SIG-M5 treated with dmso at 0.1 percent for 504 hours (cell line): ENCODE measurements around the gene CCDC197.

Experiments used
- DNase-seq: peaks from one replicate; lab custom pipeline; 2025; ENCODE audit not compliant: unreplicated experiment; lab: John Stamatoyannopoulos, UW

Gene CCDC197

DNA sequence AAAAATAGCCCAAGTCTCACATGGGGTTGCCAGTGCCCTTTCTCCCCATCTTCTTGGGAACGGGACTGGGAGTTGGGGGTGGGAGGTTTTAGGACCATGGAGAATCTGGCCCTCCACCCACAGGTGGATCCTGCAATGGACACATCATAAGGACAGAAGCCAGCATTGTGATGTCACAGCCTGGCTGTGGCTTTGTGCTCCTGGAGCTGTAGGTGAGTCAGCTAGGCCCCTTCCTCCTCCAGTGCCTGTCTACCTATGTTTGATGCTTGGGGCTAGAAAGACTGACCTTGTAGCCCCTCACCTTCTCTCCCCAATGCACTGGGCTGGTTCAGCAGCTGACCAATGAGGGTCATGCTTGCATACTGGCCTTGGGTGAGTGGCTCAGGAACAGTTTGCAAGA lies at the start of gene CCDC197:
CCDC197 (plus strand) TSS at position 220 of the 400 bp plus-strand sequence. CDS start 831 bp downstream, outside the sequence.
- DNase-seq: no peak

DNA sequence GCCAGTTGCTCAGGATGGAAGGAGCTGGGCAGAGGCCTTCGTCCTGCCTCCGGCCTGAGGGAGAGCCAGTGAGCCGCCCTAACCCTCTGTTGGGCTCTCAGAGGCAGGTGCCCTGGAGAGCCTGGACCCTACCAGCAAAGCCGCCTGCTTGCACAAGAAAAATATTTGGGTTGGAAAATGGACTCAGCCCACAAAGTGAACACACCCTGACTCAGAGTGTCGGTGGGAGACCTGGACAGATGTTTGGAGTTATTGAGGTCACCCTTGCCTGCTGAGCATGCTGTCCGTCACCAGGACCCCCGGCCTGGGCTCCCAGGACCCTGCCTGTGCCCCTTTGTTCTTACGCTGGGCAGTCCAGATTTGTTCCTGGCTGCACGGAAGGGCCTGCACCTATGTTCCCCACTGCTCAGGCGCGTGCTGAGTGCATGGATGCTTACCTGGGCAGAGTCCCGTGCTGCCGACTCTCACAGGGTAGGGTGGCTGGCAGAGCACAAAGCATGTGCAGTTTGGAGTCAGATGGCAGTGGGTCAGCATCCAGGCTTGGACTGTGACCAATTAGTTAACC lies 47.5 kb upstream of the CCDC197 start:
- no peak for DNase-seq

DNA sequence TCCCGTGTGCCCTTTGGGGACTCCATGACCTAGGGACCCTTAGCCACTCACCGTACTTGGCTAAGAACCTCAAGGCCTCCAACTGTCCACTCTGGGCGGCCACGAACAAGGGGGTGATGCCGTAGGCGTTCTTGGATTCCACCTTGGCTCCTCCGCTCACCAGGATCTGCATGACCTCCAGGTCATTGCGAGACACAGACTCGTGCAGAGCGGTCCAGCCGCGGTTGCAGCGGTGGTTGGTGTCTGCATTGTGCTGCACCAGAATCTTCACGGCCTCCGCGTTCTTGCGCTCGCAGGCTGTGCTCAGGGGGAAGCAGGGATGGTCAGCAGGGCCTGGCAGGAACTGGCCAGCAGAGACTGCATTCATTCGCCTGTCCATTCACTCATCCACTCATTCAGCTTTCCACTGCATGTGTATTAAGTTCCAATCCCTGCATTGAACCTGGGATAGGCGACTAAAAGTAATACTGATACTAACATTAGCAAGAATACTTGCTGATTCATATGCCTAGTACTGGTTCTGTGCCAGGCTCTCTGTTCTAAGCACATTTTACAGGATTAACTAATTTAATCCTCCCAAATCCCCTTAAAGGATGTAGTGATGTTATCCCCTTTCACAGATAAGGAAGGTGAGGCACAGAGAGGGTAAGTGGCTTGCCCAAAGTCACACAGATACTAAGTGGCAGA lies 46.0 kb upstream of the CCDC197 start:
- no peak for DNase-seq

DNA sequence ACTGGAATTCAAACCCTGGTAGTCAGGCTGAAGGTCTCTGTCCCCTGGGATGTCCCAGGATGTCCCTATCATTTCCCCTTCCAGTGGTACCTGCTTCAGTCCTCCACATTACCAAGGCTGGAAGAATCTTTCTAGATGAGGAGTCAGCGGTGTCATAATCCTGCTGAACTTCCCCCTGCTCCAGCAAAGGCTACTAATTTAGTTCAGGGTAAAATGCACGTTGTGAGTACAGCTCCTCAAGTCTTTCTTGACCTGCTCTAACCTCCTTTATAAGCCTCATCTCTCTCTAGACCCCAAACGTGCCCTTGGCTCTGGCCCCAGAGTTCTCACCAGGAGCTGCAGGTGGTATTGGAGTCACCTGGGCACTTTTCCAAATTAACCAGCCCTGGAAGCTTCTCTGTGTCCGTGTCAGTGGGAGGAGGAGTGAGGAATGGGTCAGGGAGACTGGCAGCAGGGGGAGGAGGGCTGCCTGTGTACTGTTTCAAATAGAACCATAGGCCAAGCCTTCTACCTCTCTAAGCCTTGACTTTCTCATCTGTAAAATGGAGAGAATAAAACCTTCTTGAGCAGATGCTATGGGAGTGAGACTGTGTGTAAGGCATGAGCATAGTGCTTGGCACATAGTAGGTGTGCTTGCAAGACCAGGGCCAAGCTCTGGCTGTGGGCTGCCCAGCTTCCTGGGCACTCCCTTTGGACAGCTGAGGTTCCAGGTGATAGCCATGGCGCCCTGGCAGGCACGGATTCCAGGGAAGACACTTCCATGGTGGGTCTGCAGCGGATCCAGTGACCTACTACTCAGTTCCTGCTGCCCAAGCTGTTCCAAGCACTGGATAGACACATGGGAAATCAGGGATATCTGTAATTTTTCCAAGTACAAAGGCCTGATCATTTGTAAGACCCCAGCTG lies 45.2 kb upstream of the CCDC197 start:
- DNase-seq: no peak

DNA sequence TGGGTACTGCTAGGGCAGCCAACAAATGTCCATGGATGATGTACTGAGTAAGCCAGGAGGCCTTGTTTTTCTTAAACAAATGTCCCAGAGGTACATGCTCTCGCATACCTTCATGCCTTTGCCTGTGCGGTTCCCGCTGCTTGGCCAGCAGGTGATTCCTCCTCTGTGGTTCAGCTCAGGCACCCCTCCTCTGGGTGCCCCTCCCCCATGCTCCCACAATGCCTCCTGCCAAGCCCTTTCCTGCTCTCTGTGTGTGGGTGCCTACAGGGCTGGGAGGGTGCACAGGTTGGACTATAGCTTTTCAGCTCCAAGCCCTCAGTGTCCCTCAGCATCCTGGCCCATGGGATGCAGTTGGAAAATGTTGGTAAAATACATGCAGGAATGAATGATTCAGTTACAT lies 44.3 kb upstream of the CCDC197 start:
- DNase-seq: no peak

DNA sequence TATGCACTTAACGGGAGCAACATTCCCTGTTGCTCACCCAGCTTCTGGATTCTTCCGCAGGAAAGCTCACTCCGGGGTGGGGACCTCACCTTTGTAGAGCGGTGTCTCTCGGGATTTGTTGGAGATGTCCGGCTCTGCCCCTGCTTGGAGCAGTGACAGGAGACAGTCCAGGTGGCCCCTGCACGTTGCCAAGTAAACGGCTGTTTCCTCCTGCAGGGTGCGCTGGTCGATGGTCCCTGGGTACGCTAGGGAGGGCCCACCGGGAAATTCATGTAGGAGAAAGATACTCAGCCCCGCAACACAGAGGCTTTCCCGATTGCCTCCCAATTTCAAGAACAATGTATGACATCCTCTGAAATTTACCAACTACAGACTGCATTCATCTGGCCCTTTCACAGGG lies 43.8 kb upstream of the CCDC197 start:
- no peak for DNase-seq

DNA sequence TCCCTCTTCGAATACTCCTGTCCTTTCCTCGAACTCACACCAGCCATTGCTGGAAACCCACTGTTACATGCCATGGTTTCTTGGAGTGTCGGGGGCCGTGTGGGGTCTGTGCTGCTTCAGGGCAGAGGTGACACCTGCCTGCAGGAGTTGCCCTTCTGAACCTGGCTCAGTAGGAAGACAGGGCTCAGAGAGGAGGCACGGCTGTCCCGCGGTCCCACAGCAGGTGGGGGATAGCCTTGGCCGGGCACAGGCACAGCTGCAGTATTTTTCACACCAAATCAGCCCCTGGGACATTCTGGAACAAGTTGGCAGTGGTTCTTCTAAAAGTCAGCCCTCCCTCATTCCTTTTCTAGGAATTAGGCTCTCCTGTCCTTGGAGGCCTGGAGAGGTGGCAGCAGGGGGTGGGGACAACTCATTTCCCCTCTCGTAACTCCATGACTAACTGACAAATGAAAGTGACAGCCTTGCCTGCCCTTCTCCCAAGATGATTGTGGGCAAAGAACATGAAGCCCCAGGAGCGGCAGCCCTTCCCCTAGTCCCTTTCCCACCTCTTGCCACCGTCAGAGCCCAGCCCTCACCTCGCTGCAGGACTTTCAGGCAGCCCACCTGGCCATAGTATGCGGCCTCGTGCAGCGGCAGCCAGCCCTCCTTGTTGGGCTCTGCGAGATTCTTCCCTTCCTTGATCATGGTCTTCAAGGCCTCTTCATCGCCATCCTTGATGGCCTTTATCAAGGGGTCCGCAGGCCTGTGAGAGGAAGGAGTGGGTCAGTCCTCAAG lies 43.2 kb upstream of the CCDC197 start:
- DNase-seq: peak; percentile 21

DNA sequence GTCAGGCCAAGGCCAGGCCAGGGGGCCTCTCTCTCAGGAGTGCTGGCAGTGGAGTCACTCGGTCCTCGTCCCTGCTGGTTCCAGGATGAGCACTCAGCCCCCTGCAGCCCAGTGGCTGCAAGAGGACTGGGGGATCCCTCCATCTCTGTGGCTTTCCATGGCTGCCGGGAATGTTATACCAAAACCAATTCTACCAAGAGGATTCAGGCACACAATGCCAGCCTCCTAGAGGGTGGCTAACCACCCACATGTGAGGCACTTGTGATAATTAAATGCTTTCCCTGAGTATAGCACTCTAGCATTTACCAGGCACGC lies 42.6 kb upstream of the CCDC197 start:
- DNase-seq: no peak

DNA sequence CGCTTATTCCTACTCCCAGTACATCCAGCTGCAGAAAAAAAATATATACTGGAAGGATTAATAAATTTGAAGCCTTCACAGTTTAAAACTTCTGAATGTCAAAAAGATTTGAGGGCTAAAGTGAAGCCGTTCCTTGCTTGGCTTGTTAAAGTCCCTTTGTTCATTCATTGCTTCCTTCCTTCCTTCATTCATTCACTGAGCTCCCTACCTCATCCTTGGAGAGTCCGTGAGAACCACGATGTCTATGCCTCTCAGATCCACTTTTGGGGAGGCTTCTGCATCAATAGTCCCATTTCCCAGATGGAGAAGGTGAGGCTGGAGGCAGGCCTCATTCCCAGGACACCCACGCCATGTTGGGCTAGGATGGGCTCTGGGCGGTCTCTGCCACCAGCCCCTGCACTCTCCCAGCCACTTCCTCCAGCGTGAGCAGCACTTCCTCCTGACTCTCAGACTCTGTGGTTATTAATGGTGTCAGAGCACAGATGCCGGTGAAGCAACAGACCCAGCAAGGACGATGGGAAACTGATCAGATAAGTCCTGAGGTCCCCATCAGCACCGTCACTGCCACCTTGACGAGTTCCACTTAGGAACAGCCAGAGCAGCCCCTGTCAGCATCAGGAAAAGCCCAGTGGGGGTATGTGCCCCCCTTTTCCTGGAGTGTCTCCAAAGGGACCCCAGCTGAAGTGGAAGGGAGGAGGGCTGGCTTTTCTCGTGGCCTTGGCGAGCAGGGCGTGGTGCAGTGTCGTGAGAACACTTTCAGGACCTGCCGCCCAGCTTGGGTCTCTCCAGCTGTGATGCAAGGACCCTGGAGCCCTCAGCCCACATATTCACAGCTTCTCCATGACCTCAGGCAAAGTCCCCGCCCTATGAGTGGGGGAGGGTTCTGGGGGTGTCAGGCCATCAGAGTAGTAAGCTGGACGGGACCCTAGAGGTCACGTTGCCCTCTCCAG lies 41.9 kb upstream of the CCDC197 start:
- DNase-seq: peak; percentile 93

DNA sequence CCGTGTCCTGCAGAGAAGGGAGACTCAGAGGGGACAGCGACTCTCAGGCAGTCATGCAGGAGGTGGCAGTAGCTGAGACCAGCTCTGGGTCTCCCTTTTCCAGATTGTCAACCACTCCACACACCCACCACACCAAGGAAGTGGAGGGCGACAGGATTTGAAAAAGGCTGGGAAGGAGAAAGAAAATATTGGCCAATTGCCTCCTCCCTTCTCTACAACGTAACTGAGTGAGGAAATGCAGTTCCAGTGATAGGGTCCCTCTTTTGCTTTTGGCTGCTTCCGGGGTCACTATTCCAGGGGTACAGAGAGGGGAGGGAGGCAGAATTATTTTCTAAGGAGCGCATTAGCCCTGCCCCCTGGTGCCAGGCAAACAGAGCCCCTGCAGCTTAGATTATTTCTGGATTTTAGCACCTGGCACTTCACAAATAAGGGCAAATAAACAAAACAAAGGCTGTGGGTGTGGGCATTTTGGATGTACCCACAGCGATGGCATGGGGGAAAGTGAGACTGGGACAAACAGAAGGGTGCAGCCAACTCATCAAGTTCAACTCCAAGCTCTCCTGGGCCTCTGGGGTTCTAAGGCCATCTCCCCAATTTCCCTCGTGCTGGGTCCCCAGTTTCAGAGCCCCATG lies 41.1 kb upstream of the CCDC197 start:
- peak; percentile 49 for DNase-seq

DNA sequence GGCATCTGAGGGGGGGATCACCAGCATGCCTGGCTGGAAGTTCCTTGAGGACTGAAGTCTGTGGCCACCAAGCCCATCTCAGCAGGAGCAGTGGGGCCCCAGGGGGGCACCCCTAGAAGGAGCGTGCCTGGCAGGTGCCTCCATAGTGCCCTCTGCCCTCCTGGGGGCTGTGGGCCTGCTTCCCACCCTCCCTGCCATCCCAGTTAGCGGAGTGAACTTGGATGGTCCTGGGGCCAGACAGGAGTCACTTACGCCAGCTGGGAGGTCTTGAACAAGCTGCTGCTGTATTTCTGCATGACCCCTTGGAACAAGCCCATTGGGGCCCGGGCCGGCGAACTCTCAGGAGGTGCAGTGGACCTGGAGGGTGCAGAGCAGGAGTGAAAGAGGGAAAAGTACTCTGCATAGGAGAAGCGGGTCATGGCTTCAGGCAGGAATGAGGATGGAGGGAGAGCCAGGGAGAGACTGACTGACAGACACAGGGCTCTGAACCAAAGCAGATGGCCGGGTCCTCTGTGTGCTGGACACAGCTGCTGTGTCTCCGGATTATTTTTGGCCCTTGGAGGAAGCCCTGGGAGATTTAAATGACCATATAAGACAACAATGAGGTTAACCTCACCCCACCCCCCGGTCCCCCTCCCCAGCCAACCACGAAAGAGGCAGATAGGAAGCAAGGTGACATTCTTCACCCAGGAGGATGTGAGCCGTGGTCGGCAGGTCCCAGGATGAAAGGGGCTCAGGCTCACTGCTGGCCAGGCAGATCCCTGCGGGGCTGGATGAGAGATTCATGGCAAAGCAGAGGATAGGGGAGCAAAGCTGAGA lies 40.4 kb upstream of the CCDC197 start:
- no peak for DNase-seq

DNA sequence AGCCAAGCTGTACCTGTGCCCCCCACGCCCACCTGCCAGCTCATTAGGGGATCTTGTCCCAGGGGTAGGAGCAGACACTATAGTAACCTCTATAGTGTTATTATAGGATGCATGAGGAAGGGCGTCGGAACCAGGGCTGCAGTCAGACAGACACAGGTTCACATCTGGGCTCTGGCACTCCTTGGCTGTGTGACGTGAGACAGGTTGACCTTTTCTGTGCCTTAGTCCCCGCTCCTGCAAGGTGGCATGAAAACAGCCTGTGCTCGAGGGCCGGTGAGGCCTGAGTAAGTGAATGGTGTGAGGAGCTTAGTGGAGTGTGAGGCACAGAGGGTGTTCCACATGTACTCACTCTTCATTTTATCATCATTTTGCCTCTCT lies 39.8 kb upstream of the CCDC197 start:
- no peak for DNase-seq

DNA sequence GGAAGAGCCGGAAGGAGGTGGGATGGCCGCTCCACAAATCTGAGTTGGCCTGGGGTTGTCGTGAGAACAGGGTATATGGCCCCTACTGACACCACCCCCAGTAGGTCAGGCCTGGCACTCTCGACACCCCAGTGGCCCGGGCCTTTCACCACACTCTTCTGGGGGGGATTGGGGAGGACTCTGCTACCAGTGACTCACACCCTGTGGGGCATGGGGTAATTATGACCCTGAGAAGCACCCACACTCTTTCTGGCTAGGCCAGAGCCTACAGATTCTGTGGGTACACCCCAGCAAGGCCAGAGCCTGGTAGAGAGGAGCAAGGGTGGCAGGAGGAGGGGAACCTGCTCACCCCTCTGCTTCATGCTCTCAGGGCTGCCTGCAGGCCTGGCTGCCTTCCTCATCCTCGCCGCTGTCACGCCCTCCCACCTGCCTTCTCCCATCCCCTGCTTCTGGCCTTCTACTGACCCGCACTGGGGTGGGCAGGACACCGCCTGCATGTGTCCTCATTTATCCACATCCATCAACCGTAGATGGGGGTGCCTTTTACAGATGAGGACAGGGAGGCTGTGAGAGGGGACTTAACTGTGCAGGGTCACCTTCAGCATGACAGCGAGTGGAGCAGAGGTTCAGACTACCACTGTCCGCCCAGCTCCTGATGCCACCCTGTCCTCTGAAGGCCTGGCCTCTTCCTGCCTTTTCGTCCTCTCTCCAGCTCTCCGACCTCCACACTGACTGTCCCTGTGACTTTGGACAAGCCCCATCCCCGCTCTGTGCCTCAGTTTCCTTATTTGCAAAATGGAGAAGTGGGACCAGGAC lies 39.1 kb upstream of the CCDC197 start:
- DNase-seq: no peak

DNA sequence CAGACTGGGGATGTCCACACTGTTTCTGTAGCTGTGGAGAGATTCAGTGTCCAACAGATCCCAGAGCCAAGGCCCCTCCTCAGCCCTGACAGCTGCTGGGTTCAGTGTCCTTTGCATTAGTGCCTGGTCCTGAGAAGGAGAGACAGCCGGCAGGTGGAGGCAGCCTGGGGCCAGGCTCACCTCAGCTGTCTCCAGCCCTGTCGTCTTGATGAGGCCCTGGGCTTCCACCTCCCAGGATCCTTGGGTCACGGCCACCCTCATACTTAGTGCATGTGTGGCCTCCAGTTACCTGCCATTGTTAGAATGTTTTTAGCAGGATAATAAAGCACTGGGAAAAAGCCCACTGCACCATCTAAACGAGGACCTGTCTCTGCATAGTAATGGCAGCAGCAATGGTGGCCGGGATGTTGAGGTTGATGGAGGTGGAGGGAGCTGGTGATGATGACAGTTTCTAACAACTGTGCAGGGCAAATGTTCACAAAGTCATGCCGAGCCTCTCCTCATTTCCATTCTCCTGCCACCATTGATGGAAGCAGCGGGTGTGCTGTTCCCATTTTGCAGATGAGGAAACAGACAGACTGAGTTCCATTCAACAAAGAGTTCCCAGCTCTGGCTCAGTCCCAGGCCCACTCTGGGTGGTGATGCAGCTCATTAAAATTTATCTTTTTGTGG lies 38.4 kb upstream of the CCDC197 start:
- no peak for DNase-seq

DNA sequence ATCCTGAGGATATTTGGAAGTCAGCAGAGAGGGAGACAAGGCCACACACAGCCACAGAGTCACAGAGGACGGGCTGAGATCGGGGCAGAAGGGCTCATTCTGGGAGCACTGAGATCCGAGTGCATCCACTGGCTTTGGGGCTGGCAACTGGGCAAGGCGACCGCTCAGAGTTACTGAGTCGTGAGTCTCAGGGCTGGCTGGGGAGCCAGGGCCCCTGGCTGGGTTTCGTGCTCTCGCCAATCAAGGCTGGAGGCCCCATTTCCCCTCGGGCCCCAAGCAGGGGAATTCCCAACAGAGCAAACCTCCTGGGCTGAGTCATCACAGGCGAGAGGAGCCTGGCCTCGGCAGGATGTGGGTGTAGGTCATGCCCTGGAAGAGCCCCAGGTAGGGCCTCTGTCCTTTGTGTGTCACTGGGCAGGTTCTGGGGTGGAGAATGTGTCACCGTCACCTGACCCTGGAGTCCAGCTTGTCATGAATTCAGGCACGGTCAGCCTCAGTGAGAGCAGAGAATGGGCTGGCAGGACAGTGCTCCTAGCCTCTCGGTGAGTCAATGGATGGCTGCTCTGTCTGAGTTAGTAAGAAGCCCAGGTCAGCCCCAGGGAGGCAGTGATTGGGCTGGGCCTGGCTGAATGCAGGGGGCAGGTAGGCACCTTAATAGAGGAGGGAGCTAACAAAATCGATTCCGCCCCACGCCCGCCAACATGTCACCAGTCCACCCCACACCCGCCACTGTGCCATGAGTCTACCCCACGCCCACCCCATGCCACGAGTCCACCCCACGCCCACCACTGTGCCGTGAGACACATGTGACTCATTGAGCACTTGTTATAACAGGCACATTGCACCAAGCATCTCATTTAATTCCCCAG lies 37.6 kb upstream of the CCDC197 start:
- peak; percentile 75 for DNase-seq

DNA sequence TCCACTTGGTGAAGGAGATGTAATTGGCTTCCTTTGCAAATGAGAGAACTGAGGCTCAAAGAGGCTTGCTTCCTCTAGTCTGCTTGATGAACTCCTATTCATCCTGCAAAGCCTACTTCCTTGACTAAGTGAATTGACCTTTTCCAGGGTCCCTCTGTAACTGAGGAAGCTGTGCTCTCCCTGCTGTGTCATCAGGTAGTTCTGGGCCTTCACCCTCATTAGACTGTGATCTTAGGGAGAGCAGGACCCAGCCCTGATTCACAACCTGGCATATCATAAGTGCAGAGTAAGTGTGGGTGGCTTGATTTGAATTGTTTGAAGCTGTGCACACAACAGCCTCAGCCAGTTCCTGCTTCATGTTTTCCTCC lies 37.0 kb upstream of the CCDC197 start:
- DNase-seq: no peak
